Stimulated activated effector memory CD8-positive, alpha-beta T cell treated with anti-CD3 and anti-CD28 coated beads, Interleukin-12 subunit alpha, Interleukin-12 subunit beta, amount 100 ng/mL, for 72 hours (primary cell): ENCODE data around the gene ZC3H8.
A peak's percentile ranks its signal among the peaks of the same experiment; 100 is the strongest.

Source experiments
- ATAC-seq: fragments of 150-1000 bp; cut with Tn5 transposase; 2 replicates; pipeline ENCODE4 v1.10.0; 2021
- DNase-seq, 2 donors: peaks; one replicate each; pipeline ENCODE4 v3.0.0; 2021 to 2022; ENCODE audit warnings: low spot score in 2 of 2
- H3K27ac Mint-ChIP-seq: one replicate; pipeline ENCODE4 v1.8.0; 2022; ENCODE audit warnings: mild to moderate bottlenecking, mixed read lengths
- H3K36me3 Mint-ChIP-seq: one replicate; pipeline ENCODE4 v1.8.0; 2022; ENCODE audit warnings: mild to moderate bottlenecking, mixed read lengths
- H3K4me1 Mint-ChIP-seq: one replicate; pipeline ENCODE4 v1.8.0; 2022; ENCODE audit warnings: mixed read lengths
- H3K4me3 Mint-ChIP-seq: one replicate; pipeline ENCODE4 v1.8.0; 2022; ENCODE audit warnings: mild to moderate bottlenecking, mixed read lengths
- H3K9me3 Mint-ChIP-seq: one replicate; pipeline ENCODE4 v1.8.0; 2022; ENCODE audit warnings: mixed read lengths

ZC3H8 gene

DNA sequence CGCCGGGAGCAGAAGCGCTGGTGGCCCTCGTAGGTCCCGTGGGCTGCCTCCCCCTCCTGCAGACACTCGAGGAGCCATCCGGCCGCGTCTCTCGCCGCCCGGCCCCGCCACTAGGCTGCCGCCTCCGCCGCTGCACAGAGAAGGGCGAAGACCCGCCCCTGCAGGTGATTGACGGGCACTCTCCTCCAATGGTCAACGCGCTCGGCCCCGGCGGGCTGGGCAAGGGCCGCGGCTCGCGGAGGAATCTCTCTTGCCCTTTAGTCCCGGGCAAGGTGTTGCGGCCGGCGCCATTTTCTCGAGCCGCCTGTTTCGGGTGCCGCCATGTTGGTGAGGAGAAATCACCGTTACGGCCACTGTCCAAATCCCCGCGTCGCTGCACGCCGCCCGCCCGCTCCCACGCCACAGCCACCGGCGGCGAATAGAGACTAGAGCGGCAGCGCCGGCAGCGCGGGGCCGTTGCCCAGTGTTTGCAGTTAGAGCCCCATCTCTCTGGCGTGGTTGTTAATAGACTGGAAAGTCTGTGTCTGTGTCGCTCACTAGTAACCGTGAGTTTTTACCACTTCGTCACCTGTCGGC, 20.6 kb upstream of the ZC3H8 start, which contains the start of gene ZC3H6:
Gene ZC3H6 (plus strand): TSS at position 287 of the 576 bp plus-strand sequence. CDS start 398 bp downstream, outside the sequence.
- DNase-seq (peak; percentile 100), ATAC-seq (peak; percentile 98)
- H3K36me3 Mint-ChIP-seq = peaks cover 10% of the 10 kb centered on the region
- H3K4me1 Mint-ChIP-seq = no peaks in the 10 kb centered on the region
- no peaks in the 10 kb centered on the region for H3K9me3 Mint-ChIP-seq
- peak within 1 kb of the TSS; percentile 84 for H3K4me3 Mint-ChIP-seq
- H3K27ac Mint-ChIP-seq = peak within 1 kb of the TSS; percentile 99

- ATAC-seq = no peak
- Mint-ChIP-seq H3K36me3 (peaks cover 10% of the 10 kb centered on the region), H3K9me3 (peaks cover 3% of the 10 kb centered on the region), H3K4me1 (no peaks in the 10 kb centered on the region), H3K27ac (peak overlapping the region; percentile 37), H3K4me3 (no peak overlapping the region)
- no peak for DNase-seq
Observed at GRCh38 chr2:112273349-112273748, 18.5 kb upstream of the ZC3H8 start.

- Mint-ChIP-seq H3K36me3 (peaks cover 10% of the 10 kb centered on the region), H3K4me1 (no peaks in the 10 kb centered on the region), H3K9me3 (peaks cover 5% of the 10 kb centered on the region), H3K4me3 (no peak overlapping the region), H3K27ac (no peak overlapping the region)
- no peak for ATAC-seq
- no peak for DNase-seq
Observed at GRCh38 chr2:112272669-112273068, 17.8 kb upstream of the ZC3H8 start.

DNA sequence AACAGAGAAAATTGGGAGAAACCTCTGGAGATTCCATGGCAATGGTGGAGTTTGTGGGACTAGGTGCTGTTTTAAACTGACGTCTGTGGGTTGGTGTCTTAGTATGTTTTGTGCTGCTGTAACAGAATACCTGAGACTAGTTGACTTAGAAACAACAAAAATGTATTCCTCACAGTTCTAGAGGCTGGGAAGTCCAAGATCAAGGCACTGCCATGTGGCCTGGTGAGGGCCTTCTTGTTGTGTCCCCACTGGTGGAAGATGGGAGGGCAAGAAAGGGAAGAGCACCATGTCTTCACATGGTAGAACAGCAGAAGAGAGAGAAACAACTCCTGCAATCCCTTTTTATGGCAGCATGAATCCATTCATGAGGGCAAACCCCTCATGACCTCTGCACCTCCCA, 13.7 kb upstream of the ZC3H8 start:
- no peak for DNase-seq
- Mint-ChIP-seq H3K9me3 (peaks cover 5% of the 10 kb centered on the region), H3K36me3 (no peaks in the 10 kb centered on the region), H3K4me3 (no peak overlapping the region), H3K4me1 (no peaks in the 10 kb centered on the region), H3K27ac (no peak overlapping the region)
- ATAC-seq = no peak

GRCh38 chr2:112262876-112263275, 8.0 kb upstream of the ZC3H8 start:
- H3K9me3 Mint-ChIP-seq = peaks cover 4% of the 10 kb centered on the region
- DNase-seq (no peak), ATAC-seq (no peak)
- no peaks in the 10 kb centered on the region for H3K36me3 Mint-ChIP-seq
- peaks cover 7% of the 10 kb centered on the region for H3K4me1 Mint-ChIP-seq
- no peak overlapping the region for H3K4me3 Mint-ChIP-seq
- H3K27ac Mint-ChIP-seq = no peak overlapping the region

GRCh38 chr2:112260295-112260625, 5.4 kb upstream of the ZC3H8 start:
- Mint-ChIP-seq H3K4me3 (no peak overlapping the region), H3K36me3 (peaks cover 1% of the 10 kb centered on the region), H3K27ac (no peak overlapping the region), H3K9me3 (peaks cover 4% of the 10 kb centered on the region), H3K4me1 (peaks cover 7% of the 10 kb centered on the region)
- DNase-seq (no peak), ATAC-seq (no peak)

DNA sequence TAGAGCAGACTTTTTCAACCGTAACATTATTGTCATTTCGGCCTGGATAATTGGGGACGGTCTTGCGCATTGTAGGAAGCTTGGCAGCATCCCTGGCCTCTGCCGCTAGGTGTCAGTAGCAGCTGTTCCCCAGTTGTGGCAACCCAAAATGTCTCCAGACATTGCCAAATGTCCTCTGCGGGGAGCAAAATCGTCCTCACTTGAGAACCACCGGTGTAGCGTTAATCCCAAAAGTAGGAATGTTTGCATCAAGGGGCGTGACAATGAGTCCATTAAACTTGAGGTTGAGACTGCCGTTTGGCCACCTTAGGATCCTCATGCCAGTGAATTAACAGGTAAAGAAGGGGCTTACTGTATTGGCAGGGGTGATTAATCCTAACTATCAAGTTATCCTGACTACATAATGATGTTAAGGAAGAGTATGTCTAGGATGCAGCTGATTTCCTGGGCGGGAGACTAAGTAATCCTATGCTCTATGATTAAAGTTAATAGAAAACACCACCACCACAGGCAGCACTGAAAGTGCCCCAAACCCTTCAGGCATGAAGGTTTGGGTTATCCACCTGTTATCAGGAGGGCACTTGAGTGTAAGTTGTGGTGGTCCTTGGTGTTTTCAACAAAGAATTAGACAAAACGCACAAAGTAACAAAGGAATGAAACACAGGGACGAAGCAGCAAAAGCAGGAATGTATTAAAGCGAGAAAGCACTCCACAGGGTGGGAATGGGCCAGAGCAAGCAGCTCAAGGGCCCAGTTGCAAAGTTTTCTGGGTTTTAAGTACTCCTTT, 4.9 kb upstream of the ZC3H8 start:
- ATAC-seq (peak; percentile 62), DNase-seq (peak; percentile 74 to 91)
- Mint-ChIP-seq H3K9me3 (peaks cover 4% of the 10 kb centered on the region), H3K4me1 (peaks cover 7% of the 10 kb centered on the region), H3K27ac (peak overlapping the region; percentile 73), H3K4me3 (peak overlapping the region; percentile 45), H3K36me3 (peaks cover 7% of the 10 kb centered on the region)

DNA sequence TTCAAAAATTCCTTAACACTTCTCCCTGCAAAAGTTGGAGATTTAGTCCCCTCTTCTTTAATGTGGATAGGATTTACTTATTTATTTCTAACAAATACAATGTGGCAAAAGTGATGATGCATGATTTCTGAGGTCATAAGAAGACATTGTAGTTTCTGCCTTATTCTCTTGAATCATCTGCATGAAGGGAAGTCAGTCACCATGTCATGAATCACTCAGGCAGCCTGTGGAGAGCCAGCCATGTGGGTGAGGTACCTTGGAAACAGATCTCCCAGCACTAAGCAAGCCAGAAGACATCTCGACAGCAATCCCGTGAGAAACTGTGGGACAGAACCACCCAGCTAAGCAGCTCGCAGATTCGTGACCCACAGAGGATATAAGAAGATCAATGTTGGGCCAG, 2.7 kb upstream of the ZC3H8 start:
- DNase-seq (no peak), ATAC-seq (no peak)
- Mint-ChIP-seq H3K4me1 (peaks cover 7% of the 10 kb centered on the region), H3K9me3 (no peaks in the 10 kb centered on the region), H3K27ac (no peak overlapping the region), H3K36me3 (peaks cover 9% of the 10 kb centered on the region), H3K4me3 (no peak overlapping the region)

- H3K4me3 Mint-ChIP-seq = no peak overlapping the region
Observed at GRCh38 chr2:112256654-112257053, 1.8 kb upstream of the ZC3H8 start.

GRCh38 chr2:112255875-112256274, 1.0 kb upstream of the ZC3H8 start:
- H3K27ac Mint-ChIP-seq = no peak overlapping the region
- H3K4me3 Mint-ChIP-seq = no peak overlapping the region
- ATAC-seq = no peak

More at GRCh38 chr2:112256654-112257053, 1.8 kb upstream of the ZC3H8 start:
- Mint-ChIP-seq H3K9me3 (no peaks in the 10 kb centered on the region), H3K27ac (no peak overlapping the region), H3K36me3 (peaks cover 9% of the 10 kb centered on the region), H3K4me1 (peaks cover 7% of the 10 kb centered on the region)
- ATAC-seq (no peak), DNase-seq (no peak)

GRCh38 chr2:112253261-112253815, 1.5 kb downstream of the ZC3H8 start:
- DNase-seq = no peak
- H3K4me1 Mint-ChIP-seq = no peaks in the 10 kb centered on the region
- H3K36me3 Mint-ChIP-seq = peaks cover 21% of the 10 kb centered on the region
- H3K4me3 Mint-ChIP-seq = no peak overlapping the region
- ATAC-seq = no peak
- H3K27ac Mint-ChIP-seq = peak overlapping the region; percentile 88
- H3K9me3 Mint-ChIP-seq = no peaks in the 10 kb centered on the region

More at GRCh38 chr2:112255875-112256274, 1.0 kb upstream of the ZC3H8 start:
- peaks cover 7% of the 10 kb centered on the region for H3K4me1 Mint-ChIP-seq
- DNase-seq = no peak
- H3K9me3 Mint-ChIP-seq = no peaks in the 10 kb centered on the region
- peaks cover 9% of the 10 kb centered on the region for H3K36me3 Mint-ChIP-seq

DNA sequence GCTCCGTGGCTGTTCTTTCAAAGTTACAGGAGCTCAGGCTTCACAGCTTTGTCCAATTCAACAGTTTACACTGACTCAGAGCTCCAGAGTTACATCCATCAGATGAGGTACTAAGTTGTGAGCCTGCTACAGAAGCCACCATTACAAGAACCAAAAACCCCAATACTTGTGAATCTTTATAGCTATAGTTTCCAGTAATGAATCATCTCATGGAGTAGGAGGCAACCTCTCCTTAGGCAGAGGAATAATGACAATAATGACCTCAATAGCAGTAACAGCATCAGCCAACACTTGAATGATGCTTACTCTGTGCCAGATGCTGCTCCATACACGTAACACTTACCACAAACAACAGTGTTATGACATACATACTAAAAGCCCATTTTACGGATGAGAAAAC, 3.6 kb downstream of the ZC3H8 start:
- Mint-ChIP-seq H3K36me3 (peaks cover 42% of the 10 kb centered on the region), H3K27ac (no peak overlapping the region), H3K9me3 (no peaks in the 10 kb centered on the region), H3K4me3 (no peak overlapping the region), H3K4me1 (no peaks in the 10 kb centered on the region)
- ATAC-seq (peak; percentile 51), DNase-seq (peak in 1 of 2 donors; percentile 41)

- DNase-seq = no peak
- Mint-ChIP-seq H3K27ac (no peak overlapping the region), H3K4me1 (peaks cover 8% of the 10 kb centered on the region), H3K9me3 (no peaks in the 10 kb centered on the region), H3K4me3 (no peak overlapping the region), H3K36me3 (peaks cover 79% of the 10 kb centered on the region)
- ATAC-seq = peak; percentile 19
Observed at GRCh38 chr2:112244854-112245253, 10.0 kb downstream of the ZC3H8 start.

DNA sequence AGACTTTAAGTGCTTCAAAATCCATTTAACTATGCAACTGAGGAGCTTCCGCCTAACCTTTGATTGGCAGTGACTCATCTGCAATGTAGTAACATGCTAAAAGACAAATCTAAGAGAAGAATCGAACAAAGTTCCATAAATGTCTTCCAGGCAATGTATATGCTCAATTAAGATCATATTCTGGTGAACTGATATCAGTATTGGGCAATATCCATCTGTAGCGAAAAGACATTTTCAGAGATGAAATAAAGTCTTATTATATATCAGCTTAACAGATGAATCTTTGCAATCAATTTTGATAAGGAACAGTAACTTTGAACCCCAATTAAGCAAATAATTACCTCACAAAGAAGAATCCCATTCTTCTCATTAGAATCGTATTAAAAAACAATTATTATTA, 11.6 kb downstream of the ZC3H8 start:
- no peak overlapping the region for H3K4me3 Mint-ChIP-seq
- H3K9me3 Mint-ChIP-seq = no peaks in the 10 kb centered on the region
- no peak for DNase-seq
- peaks cover 69% of the 10 kb centered on the region for H3K36me3 Mint-ChIP-seq
- peaks cover 8% of the 10 kb centered on the region for H3K4me1 Mint-ChIP-seq
- no peak for ATAC-seq
- no peak overlapping the region for H3K27ac Mint-ChIP-seq

DNA sequence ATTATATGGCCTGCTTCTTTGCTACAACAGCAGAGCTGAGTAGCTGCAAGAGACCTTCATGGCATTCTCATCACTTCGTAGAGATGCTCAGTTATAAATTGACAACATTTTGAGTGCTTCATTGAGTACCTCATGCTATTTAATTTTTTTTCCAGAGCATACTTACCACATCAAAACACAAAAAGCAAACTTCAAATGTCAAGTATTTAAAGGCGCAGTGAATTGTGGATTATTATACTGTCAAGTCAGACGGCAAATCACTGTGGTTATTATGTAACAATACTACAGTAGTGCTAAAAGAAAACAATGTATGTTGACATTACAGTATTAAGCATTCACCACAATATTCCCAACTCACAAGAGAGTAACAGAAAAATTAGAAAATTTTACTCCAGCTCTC, 12.5 kb downstream of the ZC3H8 start:
- H3K4me1 Mint-ChIP-seq = peaks cover 8% of the 10 kb centered on the region
- H3K36me3 Mint-ChIP-seq = peaks cover 69% of the 10 kb centered on the region
- no peak for ATAC-seq
- no peaks in the 10 kb centered on the region for H3K9me3 Mint-ChIP-seq
- no peak for DNase-seq
- H3K4me3 Mint-ChIP-seq = no peak overlapping the region
- no peak overlapping the region for H3K27ac Mint-ChIP-seq

- Mint-ChIP-seq H3K9me3 (no peaks in the 10 kb centered on the region), H3K4me3 (no peak overlapping the region), H3K4me1 (peaks cover 5% of the 10 kb centered on the region), H3K27ac (no peak overlapping the region), H3K36me3 (peaks cover 69% of the 10 kb centered on the region)
- no peak for DNase-seq
- no peak for ATAC-seq
Observed at GRCh38 chr2:112239862-112240261, 15.0 kb downstream of the ZC3H8 start.
